GM12878 (cell line): ENCODE results near the gene LKAAEAR1.

Experiments
- ATF3 ChIP-seq: IDR thresholded peaks from 2 replicates; pipeline ENCODE4 v1.6.1; 2011; ENCODE audit warnings: low read depth, mild to moderate bottlenecking, low read length, moderate library complexity, borderline replicate concordance; ENCODE audit errors: extremely low read depth
- CTCF ChIP-seq, 3 experiments: IDR thresholded peaks in 2 of 3; conservative IDR thresholded peaks in 1 of 3; 2 replicates each; pipeline ENCODE4 v1.5.1; 2011; ENCODE audit warnings: low read depth in 3 of 3, low read length in 3 of 3, mild to moderate bottlenecking in 3 of 3, control low read depth in 2 of 3, moderate library complexity in 2 of 3, inconsistent platforms in 1 of 3, mixed read lengths in 1 of 3; ENCODE audit not compliant: control insufficient read depth in 2 of 3, insufficient read depth in 1 of 3; ENCODE audit errors: extremely low read depth in 1 of 3
- POLR2AphosphoS2 ChIP-seq: IDR thresholded peaks from 2 replicates; pipeline ENCODE4 v1.6.1; 2011; ENCODE audit warnings: low read depth, mild to moderate bottlenecking, low read length, improper control_type of control experiment, moderate library complexity
- RBBP5 ChIP-seq: fragments of 200-600 bp; sonication (generic); conservative IDR thresholded peaks from 2 replicates; pipeline ENCODE4 v1.6.1; 2016
- TAF1 ChIP-seq: IDR thresholded peaks from 2 replicates; pipeline ENCODE4 v1.6.1; 2011; ENCODE audit warnings: mild to moderate bottlenecking, low read depth, low read length, borderline replicate concordance
- WRNIP1 ChIP-seq: IDR thresholded peaks from 2 replicates; pipeline ENCODE4 v1.6.1; 2011; ENCODE audit warnings: low read depth, low read length, improper control_type of control experiment, borderline replicate concordance
- ZNF24 ChIP-seq: fragments of 450-650 bp; IDR thresholded peaks from 2 replicates; pipeline ENCODE4 v1.6.1; 2017; ENCODE audit warnings: antibody characterized with exemption, mild to moderate bottlenecking
- ZZZ3 ChIP-seq: IDR thresholded peaks from 2 replicates; pipeline ENCODE4 v1.6.1; 2011; ENCODE audit warnings: low read depth; ENCODE audit not compliant: control insufficient read depth, insufficient read length

DNA sequence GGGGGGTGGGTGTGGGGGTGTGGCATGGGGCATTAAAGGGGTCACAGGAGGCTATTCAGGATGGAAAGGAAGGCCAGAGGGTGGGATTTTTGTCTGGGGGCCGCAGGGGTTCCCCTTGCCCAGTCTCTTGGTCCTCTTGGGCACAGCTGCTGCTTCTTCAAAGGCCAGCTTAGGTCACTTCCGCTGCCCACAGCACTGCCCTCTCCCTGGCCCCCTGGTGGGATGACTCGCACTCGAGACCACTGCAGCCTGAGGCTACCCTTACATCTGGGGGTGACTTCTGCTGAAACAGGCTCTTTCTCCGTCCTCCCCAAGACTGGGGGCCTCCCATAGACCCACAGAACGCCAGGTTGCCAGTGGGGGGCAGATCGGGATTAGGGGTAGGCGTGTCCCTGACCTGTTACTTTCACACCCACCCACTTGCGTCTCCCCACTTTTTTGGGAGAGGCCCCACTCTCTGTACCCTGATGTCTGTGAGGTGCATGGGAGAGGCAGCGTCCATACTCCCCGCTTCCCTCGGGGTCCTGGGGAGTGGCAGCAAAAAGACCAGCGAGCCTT, 1.3 kb downstream of the LKAAEAR1 start:
- no peak for TF ChIP-seq RBBP5
- TF ChIP-seq WRNIP1, result no peak
- no peak for TF ChIP-seq ZNF24
- no peak for TF ChIP-seq TAF1
- TF ChIP-seq CTCF (IDR thresholded peaks at IDR 0.05 in 2 of 3, conservative IDR thresholded peaks at IDR 0.05 in 1 of 3; ENCODE audit: control insufficient read depth in 2 of 3, extremely low read depth in 1 of 3, insufficient read depth in 1 of 3, low read depth in 3 of 3, low read length in 3 of 3), result no peak
- TF ChIP-seq ZZZ3, result no peak
- no peak for TF ChIP-seq ATF3
- no peak for TF ChIP-seq POLR2AphosphoS2
